ENCODE data around the gene ARFGAP3. TPM values are rescaled to one million over a fixed set of nuclear protein-coding genes. Genes with fewer than 3 reads are reported as not detected.

The ARFGAP3 gene
- total RNA-seq, 1 experiment from 2014 or later = 27.0 TPM

- Histone ChIP-seq H3K9me3 (ENCODE audit: control insufficient read depth, insufficient read depth, low read depth, low read length) (no peaks in the 10 kb centered on the region), H3K36me3 (ENCODE audit: control insufficient read depth, insufficient read depth, low read length) (no peaks in the 10 kb centered on the region; the same call in 1 of the 2 replicates), H3K27me3 (ENCODE audit: control insufficient read depth, insufficient read depth, low read length) (no peaks in the 10 kb centered on the region), H3K27ac (ENCODE audit: low read length) (no peak overlapping the region), H3K4me1 (ENCODE audit: control insufficient read depth, insufficient read depth, low read length) (no peaks in the 10 kb centered on the region), H3K4me3 (ENCODE audit: low read depth in 2 of 2, low read length in 2 of 2) (no peak overlapping the region)
- POLR2A ChIA-PET = no interaction called here
- TF ChIP-seq SIN3A (IDR thresholded peaks at IDR 0.05; ENCODE audit: borderline replicate concordance, insufficient read depth, low read depth, low read length) (no peak), POLR2AphosphoS5 (IDR thresholded peaks at IDR 0.05; ENCODE audit: low read depth, low read length) (no peak), TCF7L2 (IDR thresholded peaks at IDR 0.05; ENCODE audit: low read depth, low read length) (no peak)
- TF ChIP-seq, protein P1, sequence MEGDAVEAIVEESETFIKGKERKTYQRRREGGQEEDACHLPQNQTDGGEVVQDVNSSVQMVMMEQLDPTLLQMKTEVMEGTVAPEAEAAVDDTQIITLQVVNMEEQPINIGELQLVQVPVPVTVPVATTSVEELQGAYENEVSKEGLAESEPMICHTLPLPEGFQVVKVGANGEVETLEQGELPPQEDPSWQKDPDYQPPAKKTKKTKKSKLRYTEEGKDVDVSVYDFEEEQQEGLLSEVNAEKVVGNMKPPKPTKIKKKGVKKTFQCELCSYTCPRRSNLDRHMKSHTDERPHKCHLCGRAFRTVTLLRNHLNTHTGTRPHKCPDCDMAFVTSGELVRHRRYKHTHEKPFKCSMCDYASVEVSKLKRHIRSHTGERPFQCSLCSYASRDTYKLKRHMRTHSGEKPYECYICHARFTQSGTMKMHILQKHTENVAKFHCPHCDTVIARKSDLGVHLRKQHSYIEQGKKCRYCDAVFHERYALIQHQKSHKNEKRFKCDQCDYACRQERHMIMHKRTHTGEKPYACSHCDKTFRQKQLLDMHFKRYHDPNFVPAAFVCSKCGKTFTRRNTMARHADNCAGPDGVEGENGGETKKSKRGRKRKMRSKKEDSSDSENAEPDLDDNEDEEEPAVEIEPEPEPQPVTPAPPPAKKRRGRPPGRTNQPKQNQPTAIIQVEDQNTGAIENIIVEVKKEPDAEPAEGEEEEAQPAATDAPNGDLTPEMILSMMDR (IDR thresholded peaks at IDR 0.05) = no peak
- TF ChIP-seq, protein P2, sequence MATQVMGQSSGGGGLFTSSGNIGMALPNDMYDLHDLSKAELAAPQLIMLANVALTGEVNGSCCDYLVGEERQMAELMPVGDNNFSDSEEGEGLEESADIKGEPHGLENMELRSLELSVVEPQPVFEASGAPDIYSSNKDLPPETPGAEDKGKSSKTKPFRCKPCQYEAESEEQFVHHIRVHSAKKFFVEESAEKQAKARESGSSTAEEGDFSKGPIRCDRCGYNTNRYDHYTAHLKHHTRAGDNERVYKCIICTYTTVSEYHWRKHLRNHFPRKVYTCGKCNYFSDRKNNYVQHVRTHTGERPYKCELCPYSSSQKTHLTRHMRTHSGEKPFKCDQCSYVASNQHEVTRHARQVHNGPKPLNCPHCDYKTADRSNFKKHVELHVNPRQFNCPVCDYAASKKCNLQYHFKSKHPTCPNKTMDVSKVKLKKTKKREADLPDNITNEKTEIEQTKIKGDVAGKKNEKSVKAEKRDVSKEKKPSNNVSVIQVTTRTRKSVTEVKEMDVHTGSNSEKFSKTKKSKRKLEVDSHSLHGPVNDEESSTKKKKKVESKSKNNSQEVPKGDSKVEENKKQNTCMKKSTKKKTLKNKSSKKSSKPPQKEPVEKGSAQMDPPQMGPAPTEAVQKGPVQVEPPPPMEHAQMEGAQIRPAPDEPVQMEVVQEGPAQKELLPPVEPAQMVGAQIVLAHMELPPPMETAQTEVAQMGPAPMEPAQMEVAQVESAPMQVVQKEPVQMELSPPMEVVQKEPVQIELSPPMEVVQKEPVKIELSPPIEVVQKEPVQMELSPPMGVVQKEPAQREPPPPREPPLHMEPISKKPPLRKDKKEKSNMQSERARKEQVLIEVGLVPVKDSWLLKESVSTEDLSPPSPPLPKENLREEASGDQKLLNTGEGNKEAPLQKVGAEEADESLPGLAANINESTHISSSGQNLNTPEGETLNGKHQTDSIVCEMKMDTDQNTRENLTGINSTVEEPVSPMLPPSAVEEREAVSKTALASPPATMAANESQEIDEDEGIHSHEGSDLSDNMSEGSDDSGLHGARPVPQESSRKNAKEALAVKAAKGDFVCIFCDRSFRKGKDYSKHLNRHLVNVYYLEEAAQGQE (IDR thresholded peaks at IDR 0.05; ENCODE audit: insufficient read depth in 1 of 2, low read depth in 2 of 2, low read length in 1 of 2) = no peak
- DNase-seq (ENCODE audit: low read depth, low spot score) = no peak
- CTCF ChIA-PET = interaction anchor here (0.6 kb wide), 1 partner anchor 106 kb away, joined by 3 read pairs; no protein-coding TSS in a partner anchor
- no TSS peak for BruUV-seq (replicated peaks)
- in situ Hi-C loops (cut with HindIII; ENCODE audit: low pct_unique_long_range_greater_than_20kb, low sequenced_read_pairs) (no loop called here), intact Hi-C loops (cut with micrococcal nuclease; ENCODE audit: unreplicated experiment) (no loop called here)
- ATAC-seq = no peak
Observed at GRCh38 chr22:42877158-42877557, 20.1 kb upstream of the ARFGAP3 start.

DNA sequence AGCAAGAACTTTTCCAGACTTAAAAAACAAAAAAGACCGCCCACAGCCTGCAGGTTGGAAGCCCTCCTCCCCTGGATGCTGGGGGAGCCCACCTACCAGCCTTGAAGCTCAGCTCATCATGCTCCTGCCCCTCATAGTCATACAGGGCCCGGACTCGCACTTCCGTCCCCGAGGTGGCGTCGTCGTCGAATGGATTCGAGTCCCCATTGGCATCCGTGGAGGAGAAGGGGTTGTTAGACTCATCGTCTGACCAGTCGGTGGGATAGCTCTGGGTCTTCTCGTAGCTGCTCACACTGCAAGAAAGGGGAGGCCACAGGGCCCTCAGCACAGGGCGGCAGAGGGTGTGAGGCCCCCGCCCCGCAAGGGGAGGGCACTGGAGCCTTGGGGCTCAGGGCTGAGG lies 19.0 kb upstream of the ARFGAP3 start:
- Histone ChIP-seq H3K4me3 (ENCODE audit: low read depth in 2 of 2, low read length in 2 of 2) (no peak overlapping the region), H3K9me3 (ENCODE audit: control insufficient read depth, insufficient read depth, low read depth, low read length) (no peaks in the 10 kb centered on the region), H3K36me3 (ENCODE audit: control insufficient read depth, insufficient read depth, low read length) (no peaks in the 10 kb centered on the region; the same call in 1 of the 2 replicates), H3K27me3 (ENCODE audit: control insufficient read depth, insufficient read depth, low read length) (no peaks in the 10 kb centered on the region), H3K27ac (ENCODE audit: low read length) (no peak overlapping the region), H3K4me1 (ENCODE audit: control insufficient read depth, insufficient read depth, low read length) (no peaks in the 10 kb centered on the region)
- ChIA-PET CTCF (no interaction called here), POLR2A (no interaction called here)
- intact Hi-C loops (cut with micrococcal nuclease; ENCODE audit: unreplicated experiment) (no loop called here), in situ Hi-C loops (cut with HindIII; ENCODE audit: low pct_unique_long_range_greater_than_20kb, low sequenced_read_pairs) (no loop called here)
- BruUV-seq (replicated peaks) = no TSS peak
- ATAC-seq (no peak), DNase-seq (ENCODE audit: low read depth, low spot score) (no peak)
- TF ChIP-seq, protein P1 (IDR thresholded peaks at IDR 0.05) = no peak
- TF ChIP-seq POLR2AphosphoS5 (IDR thresholded peaks at IDR 0.05; ENCODE audit: low read depth, low read length) (no peak), SIN3A (IDR thresholded peaks at IDR 0.05; ENCODE audit: borderline replicate concordance, insufficient read depth, low read depth, low read length) (no peak), TCF7L2 (IDR thresholded peaks at IDR 0.05; ENCODE audit: low read depth, low read length) (no peak)
- TF ChIP-seq, protein P2 (IDR thresholded peaks at IDR 0.05; ENCODE audit: insufficient read depth in 1 of 2, low read depth in 2 of 2, low read length in 1 of 2) = no peak
